Measurements from ENCODE around the gene GNPTAB.

Gene GNPTAB

GRCh38 chr12:101809208-101809607 is 21.6 kb downstream of the GNPTAB start:
- no peak for DNase-seq (ENCODE audit: low read depth in 1 of 2, low spot score in 1 of 2)

GRCh38 chr12:101806265-101806664 is 24.5 kb downstream of the GNPTAB start:
- no peak for DNase-seq (ENCODE audit: low read depth in 1 of 2, low spot score in 1 of 2)

- no peak for DNase-seq (ENCODE audit: low read depth in 1 of 2, low spot score in 1 of 2)
Observed at GRCh38 chr12:101804409-101804808, 26.4 kb downstream of the GNPTAB start.

GRCh38 chr12:101803978-101804377 is 26.8 kb downstream of the GNPTAB start:
- no peak for DNase-seq (ENCODE audit: low read depth in 1 of 2, low spot score in 1 of 2)

- no peak for DNase-seq (ENCODE audit: low read depth in 1 of 2, low spot score in 1 of 2)
Observed at GRCh38 chr12:101802486-101802885, 28.3 kb downstream of the GNPTAB start.

- no peak for DNase-seq (ENCODE audit: low read depth in 1 of 2, low spot score in 1 of 2)
Observed at GRCh38 chr12:101799774-101800173, 31.0 kb downstream of the GNPTAB start.

- DNase-seq (ENCODE audit: low read depth in 1 of 2, low spot score in 1 of 2), result no peak
Observed at GRCh38 chr12:101795786-101796185, 35.0 kb downstream of the GNPTAB start.

- DNase-seq (ENCODE audit: low read depth in 1 of 2, low spot score in 1 of 2), result no peak
Observed at GRCh38 chr12:101795013-101795412, 35.7 kb downstream of the GNPTAB start.

- no peak for DNase-seq (ENCODE audit: low read depth in 1 of 2, low spot score in 1 of 2)
Observed at GRCh38 chr12:101794574-101794973, 36.2 kb downstream of the GNPTAB start.

- DNase-seq (ENCODE audit: low read depth in 1 of 2, low spot score in 1 of 2), result no peak
Observed at GRCh38 chr12:101793401-101793800, 37.4 kb downstream of the GNPTAB start.

GRCh38 chr12:101792046-101792931 is 38.5 kb downstream of the GNPTAB start:
- no peak for DNase-seq (ENCODE audit: low read depth in 1 of 2, low spot score in 1 of 2)

GRCh38 chr12:101789171-101789570 is 41.6 kb downstream of the GNPTAB start:
- no peak for DNase-seq (ENCODE audit: low read depth in 1 of 2, low spot score in 1 of 2)

- DNase-seq (ENCODE audit: low read depth in 1 of 2, low spot score in 1 of 2), result no peak
Observed at GRCh38 chr12:101785671-101786070, 45.1 kb downstream of the GNPTAB start.

GRCh38 chr12:101784376-101784775 is 46.4 kb downstream of the GNPTAB start:
- DNase-seq (ENCODE audit: low read depth in 1 of 2, low spot score in 1 of 2), result no peak

GRCh38 chr12:101783838-101784237 is 46.9 kb downstream of the GNPTAB start:
- no peak for DNase-seq (ENCODE audit: low read depth in 1 of 2, low spot score in 1 of 2)

- DNase-seq (ENCODE audit: low read depth in 1 of 2, low spot score in 1 of 2), result no peak
Observed at GRCh38 chr12:101783150-101783549, 47.6 kb downstream of the GNPTAB start.

- DNase-seq (ENCODE audit: low read depth in 1 of 2, low spot score in 1 of 2), result no peak
Observed at GRCh38 chr12:101782273-101782731, 48.5 kb downstream of the GNPTAB start.

GRCh38 chr12:101781834-101782233 is 48.9 kb downstream of the GNPTAB start:
- no peak for DNase-seq (ENCODE audit: low read depth in 1 of 2, low spot score in 1 of 2)

- DNase-seq (ENCODE audit: low read depth in 1 of 2, low spot score in 1 of 2), result no peak
Observed at GRCh38 chr12:101780599-101780998, 50.2 kb downstream of the GNPTAB start.

- DNase-seq (ENCODE audit: low read depth in 1 of 2, low spot score in 1 of 2), result no peak
Observed at GRCh38 chr12:101779626-101780025, 51.1 kb downstream of the GNPTAB start.

GRCh38 chr12:101779200-101779599 is 51.6 kb downstream of the GNPTAB start:
- no peak for DNase-seq (ENCODE audit: low read depth in 1 of 2, low spot score in 1 of 2)

- DNase-seq (ENCODE audit: low read depth in 1 of 2, low spot score in 1 of 2), result no peak
Observed at GRCh38 chr12:101777978-101778377, 52.8 kb downstream of the GNPTAB start.

- no peak for DNase-seq (ENCODE audit: low read depth in 1 of 2, low spot score in 1 of 2)
Observed at GRCh38 chr12:101777485-101777884, 53.3 kb downstream of the GNPTAB start.
